Activated T-cell treated with anti-CD3 and anti-CD28 coated beads, Interleukin-2, amount 50 U/mL, for 4 hours (primary cell): ENCODE data around the gene SMAD7. TPM values are rescaled to one million over a fixed set of nuclear protein-coding genes. Genes with fewer than 3 reads are reported as not detected.

Source experiments
- ATAC-seq, 2 donors: fragments of 200-7000 bp; cut with Tn5 transposase; one replicate each; pipeline ENCODE4 v1.10.0; 2021
- DNase-seq: peaks from one replicate; pipeline ENCODE4 v3.0.0-alpha.2; 2020
- H3K27me3 Mint-ChIP-seq: one replicate; pipeline ENCODE4 v1.8.0; 2021; ENCODE audit warnings: low read depth, mixed read lengths
- H3K36me3 Mint-ChIP-seq: one replicate; pipeline ENCODE4 v1.8.0; 2022; ENCODE audit warnings: mixed read lengths; ENCODE audit not compliant: insufficient read depth
- H3K4me1 Mint-ChIP-seq: one replicate; pipeline ENCODE4 v1.8.0; 2021; ENCODE audit warnings: low read depth, mixed read lengths
- H3K4me3 Mint-ChIP-seq: one replicate; pipeline ENCODE4 v1.8.0; 2021; ENCODE audit warnings: mild to moderate bottlenecking, moderate library complexity, mixed read lengths
- H3K9me3 Mint-ChIP-seq: one replicate; pipeline ENCODE4 v1.8.0; 2021; ENCODE audit warnings: mixed read lengths
- total RNA-seq, 3 donors: library from RNA; stranded (reverse); gene quantifications; one replicate each; pipeline ENCODE4 v1.2.1, GENCODE V29; 2021

SMAD7 gene
- total RNA-seq, 3 donors from 2014 or later: 8.0 to 13.6 (median 9.6) TPM

- Mint-ChIP-seq H3K9me3 (no peaks in the 10 kb centered on the region), H3K4me3 (peak overlapping the region; percentile 79), H3K27me3 (no peaks in the 10 kb centered on the region), H3K36me3 (peaks cover 5% of the 10 kb centered on the region), H3K4me1 (peaks cover 96% of the 10 kb centered on the region)
- ATAC-seq: no peak
- DNase-seq: no peak
Observed at GRCh38 chr18:48929212-48929612, 21.6 kb downstream of the SMAD7 start.

GRCh38 chr18:48928787-48929186, 22.0 kb downstream of the SMAD7 start:
- no peaks in the 10 kb centered on the region for H3K27me3 Mint-ChIP-seq
- peak overlapping the region; percentile 79 for H3K4me3 Mint-ChIP-seq
- peak; percentile 70 for DNase-seq
- ATAC-seq: peak; percentile 66 to 81
- H3K4me1 Mint-ChIP-seq: peaks cover 96% of the 10 kb centered on the region
- H3K9me3 Mint-ChIP-seq: no peaks in the 10 kb centered on the region
- peaks cover 7% of the 10 kb centered on the region for H3K36me3 Mint-ChIP-seq

GRCh38 chr18:48927286-48928080, 23.3 kb downstream of the SMAD7 start:
- no peak for DNase-seq
- Mint-ChIP-seq H3K4me1 (peaks cover 96% of the 10 kb centered on the region), H3K4me3 (no peak overlapping the region), H3K9me3 (no peaks in the 10 kb centered on the region), H3K36me3 (peaks cover 11% of the 10 kb centered on the region), H3K27me3 (no peaks in the 10 kb centered on the region)
- ATAC-seq: no peak

GRCh38 chr18:48926420-48926857, 24.3 kb downstream of the SMAD7 start:
- Mint-ChIP-seq H3K27me3 (no peaks in the 10 kb centered on the region), H3K4me1 (peaks cover 90% of the 10 kb centered on the region), H3K9me3 (no peaks in the 10 kb centered on the region), H3K36me3 (peaks cover 11% of the 10 kb centered on the region), H3K4me3 (no peak overlapping the region)
- no peak for ATAC-seq
- no peak for DNase-seq

GRCh38 chr18:48925491-48925780, 25.3 kb downstream of the SMAD7 start:
- no peak for DNase-seq
- Mint-ChIP-seq H3K9me3 (no peaks in the 10 kb centered on the region), H3K4me3 (no peak overlapping the region), H3K4me1 (peaks cover 84% of the 10 kb centered on the region), H3K36me3 (peaks cover 14% of the 10 kb centered on the region), H3K27me3 (no peaks in the 10 kb centered on the region)
- no peak for ATAC-seq

GRCh38 chr18:48924630-48925490, 25.9 kb downstream of the SMAD7 start:
- Mint-ChIP-seq H3K9me3 (no peaks in the 10 kb centered on the region), H3K36me3 (peaks cover 18% of the 10 kb centered on the region), H3K4me1 (peaks cover 81% of the 10 kb centered on the region), H3K27me3 (no peaks in the 10 kb centered on the region), H3K4me3 (peak overlapping the region; percentile 67)
- ATAC-seq (no peak), DNase-seq (peak; percentile 29)

GRCh38 chr18:48923746-48924629, 26.8 kb downstream of the SMAD7 start:
- no peak for ATAC-seq
- H3K36me3 Mint-ChIP-seq: peaks cover 20% of the 10 kb centered on the region
- no peak for DNase-seq
- peaks cover 72% of the 10 kb centered on the region for H3K4me1 Mint-ChIP-seq
- H3K4me3 Mint-ChIP-seq: peak overlapping the region; percentile 75
- no peaks in the 10 kb centered on the region for H3K27me3 Mint-ChIP-seq
- no peaks in the 10 kb centered on the region for H3K9me3 Mint-ChIP-seq

- Mint-ChIP-seq H3K36me3 (peaks cover 18% of the 10 kb centered on the region), H3K9me3 (no peaks in the 10 kb centered on the region), H3K4me3 (peak overlapping the region; percentile 75), H3K27me3 (no peaks in the 10 kb centered on the region), H3K4me1 (peaks cover 63% of the 10 kb centered on the region)
- DNase-seq: no peak
- no peak for ATAC-seq
Observed at GRCh38 chr18:48922801-48923730, 27.7 kb downstream of the SMAD7 start.

- H3K36me3 Mint-ChIP-seq: peaks cover 18% of the 10 kb centered on the region
- no peaks in the 10 kb centered on the region for H3K27me3 Mint-ChIP-seq
- DNase-seq (no peak), ATAC-seq (no peak)
- H3K9me3 Mint-ChIP-seq: no peaks in the 10 kb centered on the region
- H3K4me3 Mint-ChIP-seq: peak overlapping the region; percentile 75
- H3K4me1 Mint-ChIP-seq: peaks cover 55% of the 10 kb centered on the region
Observed at GRCh38 chr18:48922226-48922800, 28.5 kb downstream of the SMAD7 start.

- DNase-seq: no peak
- H3K9me3 Mint-ChIP-seq: no peaks in the 10 kb centered on the region
- H3K36me3 Mint-ChIP-seq: peaks cover 18% of the 10 kb centered on the region
- no peak for ATAC-seq
- peaks cover 48% of the 10 kb centered on the region for H3K4me1 Mint-ChIP-seq
- no peaks in the 10 kb centered on the region for H3K27me3 Mint-ChIP-seq
- H3K4me3 Mint-ChIP-seq: no peak overlapping the region
Observed at GRCh38 chr18:48921305-48922225, 29.2 kb downstream of the SMAD7 start.

GRCh38 chr18:48920408-48921038, 30.2 kb downstream of the SMAD7 start:
- no peak for DNase-seq
- no peaks in the 10 kb centered on the region for H3K9me3 Mint-ChIP-seq
- no peak for ATAC-seq
- peaks cover 18% of the 10 kb centered on the region for H3K36me3 Mint-ChIP-seq
- H3K4me1 Mint-ChIP-seq: peaks cover 40% of the 10 kb centered on the region
- H3K27me3 Mint-ChIP-seq: no peaks in the 10 kb centered on the region
- no peak overlapping the region for H3K4me3 Mint-ChIP-seq

GRCh38 chr18:48919547-48919946, 31.2 kb downstream of the SMAD7 start:
- peaks cover 31% of the 10 kb centered on the region for H3K4me1 Mint-ChIP-seq
- H3K36me3 Mint-ChIP-seq: peaks cover 18% of the 10 kb centered on the region
- no peak overlapping the region for H3K4me3 Mint-ChIP-seq
- ATAC-seq (no peak), DNase-seq (no peak)
- H3K9me3 Mint-ChIP-seq: no peaks in the 10 kb centered on the region
- no peaks in the 10 kb centered on the region for H3K27me3 Mint-ChIP-seq
